Measurements from ENCODE around the gene TSHZ2. TPM values are rescaled to one million over a fixed set of nuclear protein-coding genes. Genes with fewer than 3 reads are reported as not detected.

TSHZ2 gene
- total RNA-seq, 4 donors from 2014 or later, result 1.0 to 3.5 (median 2.8) TPM

DNA sequence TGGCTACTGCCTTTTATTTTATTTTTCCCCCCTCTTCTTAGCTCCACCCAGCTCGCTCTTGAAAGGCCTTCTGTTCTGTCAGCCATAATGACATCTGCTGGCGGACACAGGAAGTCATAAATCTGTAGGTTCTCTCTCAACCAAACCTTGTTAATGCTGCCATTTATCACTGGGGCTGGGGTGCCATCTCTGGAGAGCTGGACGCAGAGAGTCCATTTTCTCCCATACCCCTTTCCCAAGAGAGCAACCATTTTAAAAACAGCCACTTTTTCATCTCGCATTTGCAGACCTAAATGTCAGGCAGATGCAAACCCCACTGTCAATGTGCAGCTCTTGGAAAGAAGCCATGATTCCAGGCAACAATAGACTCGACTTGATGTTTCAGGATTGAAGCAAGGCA, 13.0 kb upstream of the TSHZ2 start:
- no peaks in the 10 kb centered on the region for H3K27me3 ChIP-seq
- TF ChIP-seq CTCF (IDR thresholded peaks at IDR 0.05 in 4 of 5, conservative IDR thresholded peaks at IDR 0.05 in 1 of 5), result no peak
- TF ChIP-seq POLR2A (IDR thresholded peaks at IDR 0.05), result no peak
- no peak for ATAC-seq
- no peaks in the 10 kb centered on the region for H3K36me3 ChIP-seq
- no peak for DNase-seq
- intact Hi-C loops (cut with DNase I; ENCODE audit: low total_unique reads) (no loop called here), in situ Hi-C loops (cut with MboI; ENCODE audit: low sequenced_read_pairs in 4 of 4) (no loop called here)
- no peaks in the 10 kb centered on the region for H3K4me1 ChIP-seq
- H3K4me3 ChIP-seq, result no peak overlapping the region
- H3K27ac ChIP-seq, result no peak overlapping the region
- no peaks in the 10 kb centered on the region for H3K9me3 ChIP-seq

GRCh38 chr20:52962183-52962582, 10.0 kb upstream of the TSHZ2 start:
- in situ Hi-C loops (cut with MboI; ENCODE audit: low sequenced_read_pairs in 4 of 4), result no loop called here
- Histone ChIP-seq H3K4me3 (no peak overlapping the region), H3K27ac (no peak overlapping the region), H3K36me3 (no peaks in the 10 kb centered on the region), H3K27me3 (no peaks in the 10 kb centered on the region), H3K4me1 (no peaks in the 10 kb centered on the region), H3K9me3 (no peaks in the 10 kb centered on the region)
- intact Hi-C loops (cut with DNase I; ENCODE audit: low total_unique reads), result no loop called here
- DNase-seq (no peak), ATAC-seq (no peak)
- TF ChIP-seq POLR2A (IDR thresholded peaks at IDR 0.05) (no peak), CTCF (IDR thresholded peaks at IDR 0.05 in 4 of 5, conservative IDR thresholded peaks at IDR 0.05 in 1 of 5) (no peak)

GRCh38 chr20:52963131-52963530, 9.0 kb upstream of the TSHZ2 start:
- in situ Hi-C loops (cut with MboI; ENCODE audit: low sequenced_read_pairs in 4 of 4) (no loop called here), intact Hi-C loops (cut with DNase I; ENCODE audit: low total_unique reads) (no loop called here)
- no peak for ATAC-seq

GRCh38 chr20:52964131-52964530, 8.0 kb upstream of the TSHZ2 start:
- H3K4me3 ChIP-seq, result no peak overlapping the region
- no peak for TF ChIP-seq POLR2A (IDR thresholded peaks at IDR 0.05)
- no peak for TF ChIP-seq CTCF (IDR thresholded peaks at IDR 0.05 in 4 of 5, conservative IDR thresholded peaks at IDR 0.05 in 1 of 5)
- H3K9me3 ChIP-seq, result no peaks in the 10 kb centered on the region
- H3K4me1 ChIP-seq, result no peaks in the 10 kb centered on the region
- no peaks in the 10 kb centered on the region for H3K27me3 ChIP-seq
- no peaks in the 10 kb centered on the region for H3K36me3 ChIP-seq
- H3K27ac ChIP-seq, result no peak overlapping the region
- in situ Hi-C loops (cut with MboI; ENCODE audit: low sequenced_read_pairs in 4 of 4), result no loop called here
- no peak for DNase-seq
- intact Hi-C loops (cut with DNase I; ENCODE audit: low total_unique reads), result no loop called here
- ATAC-seq, result no peak

More at GRCh38 chr20:52963131-52963530, 9.0 kb upstream of the TSHZ2 start:
- TF ChIP-seq POLR2A (IDR thresholded peaks at IDR 0.05) (no peak), CTCF (IDR thresholded peaks at IDR 0.05 in 4 of 5, conservative IDR thresholded peaks at IDR 0.05 in 1 of 5) (no peak)
- no peak overlapping the region for H3K4me3 ChIP-seq
- no peak for DNase-seq
- H3K27me3 ChIP-seq, result no peaks in the 10 kb centered on the region
- no peaks in the 10 kb centered on the region for H3K4me1 ChIP-seq
- H3K36me3 ChIP-seq, result no peaks in the 10 kb centered on the region
- no peaks in the 10 kb centered on the region for H3K9me3 ChIP-seq
- no peak overlapping the region for H3K27ac ChIP-seq

- intact Hi-C loops (cut with DNase I; ENCODE audit: low total_unique reads) (no loop called here), in situ Hi-C loops (cut with MboI; ENCODE audit: low sequenced_read_pairs in 4 of 4) (no loop called here)
- no peaks in the 10 kb centered on the region for H3K9me3 ChIP-seq
- H3K27ac ChIP-seq, result no peak overlapping the region
- no peaks in the 10 kb centered on the region for H3K36me3 ChIP-seq
- ATAC-seq (no peak), DNase-seq (no peak)
- H3K4me1 ChIP-seq, result no peaks in the 10 kb centered on the region
- H3K4me3 ChIP-seq, result no peak overlapping the region
- no peaks in the 10 kb centered on the region for H3K27me3 ChIP-seq
- TF ChIP-seq CTCF (IDR thresholded peaks at IDR 0.05 in 4 of 5, conservative IDR thresholded peaks at IDR 0.05 in 1 of 5), result no peak
- no peak for TF ChIP-seq POLR2A (IDR thresholded peaks at IDR 0.05)
Observed at GRCh38 chr20:52965380-52965779, 6.8 kb upstream of the TSHZ2 start.
